Stimulated activated CD4-positive, alpha-beta T cell treated with anti-CD3 and anti-CD28 coated beads, Interleukin-1b, Interleukin-23, amount 100 ng/mL, for 1 hour (primary cell): ENCODE measurements around the gene WNT3.
"Not testable (repeated sequence)": the region's sequence is repeated elsewhere in the genome, so short reads cannot be mapped to it uniquely, and the experiment has no call there.

ENCODE experiments used
- DNase-seq, 2 donors: peaks; one replicate each; pipeline ENCODE4 v3.0.0-alpha.2; 2020; ENCODE audit warnings: low read depth in 2 of 2

WNT3 gene

GRCh38 chr17:46818316-46818928 is at the start of gene WNT3:
WNT3 (minus strand) TSS chr17:46818692; CDS start chr17:46818597, 95 bp downstream.
- peak in 1 of 2 donors; percentile 23 for DNase-seq

GRCh38 chr17:46866747-46867146 is 48.3 kb upstream of the WNT3 start:
- no peak for DNase-seq

- no peak for DNase-seq
These were observed 47.8 kb upstream of the WNT3 start for GRCh38 chr17:46866325-46866724.

- DNase-seq: no peak
These were observed 46.6 kb upstream of the WNT3 start for GRCh38 chr17:46865100-46865499.

DNA sequence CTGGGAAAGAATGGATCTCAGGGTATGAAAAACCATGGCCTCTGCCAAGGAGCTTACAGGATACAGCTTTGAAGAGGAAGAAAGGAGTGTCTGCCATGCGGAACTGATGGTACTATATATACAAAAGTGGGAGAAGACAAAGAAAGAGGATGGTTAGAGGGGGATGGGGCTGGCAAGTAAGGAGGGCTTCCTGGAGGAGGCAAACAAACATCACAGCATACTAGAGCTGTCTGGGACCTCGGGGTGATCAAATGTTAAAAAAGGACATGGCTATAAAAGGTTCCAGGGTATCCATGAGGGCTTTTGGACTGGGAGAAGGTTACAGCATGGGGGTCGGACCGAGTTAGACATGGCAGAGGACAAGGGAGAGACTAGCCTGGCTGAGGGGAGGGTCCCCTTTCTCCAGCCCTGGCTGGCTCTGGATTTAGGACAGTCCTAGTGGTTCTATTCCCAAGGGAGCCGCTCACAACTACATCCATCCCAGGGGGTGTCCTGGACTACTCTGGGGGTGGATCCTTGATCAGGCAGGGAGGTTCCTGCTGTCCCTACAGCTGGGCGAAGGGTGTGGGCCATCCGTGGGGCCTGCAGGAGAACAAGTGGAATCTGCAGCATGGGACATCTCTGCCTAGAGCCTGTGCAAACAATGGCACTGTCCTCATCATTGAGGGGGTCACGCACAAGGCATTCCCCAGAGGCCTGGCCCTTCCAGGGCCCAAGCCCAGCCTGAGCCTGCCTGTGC is 45.1 kb upstream of the WNT3 start:
- DNase-seq: no peak

- no peak for DNase-seq
These were observed 44.5 kb upstream of the WNT3 start for GRCh38 chr17:46862949-46863348.

GRCh38 chr17:46859996-46860395 is 41.5 kb upstream of the WNT3 start:
- DNase-seq: no peak

- DNase-seq: no peak
These were observed 39.1 kb upstream of the WNT3 start for GRCh38 chr17:46857600-46857999.

- no peak for DNase-seq
These were observed 36.5 kb upstream of the WNT3 start for GRCh38 chr17:46854948-46855347.

GRCh38 chr17:46854515-46854914 is 36.0 kb upstream of the WNT3 start:
- no peak for DNase-seq

- no peak for DNase-seq
These were observed 35.5 kb upstream of the WNT3 start for GRCh38 chr17:46853896-46854444.

DNA sequence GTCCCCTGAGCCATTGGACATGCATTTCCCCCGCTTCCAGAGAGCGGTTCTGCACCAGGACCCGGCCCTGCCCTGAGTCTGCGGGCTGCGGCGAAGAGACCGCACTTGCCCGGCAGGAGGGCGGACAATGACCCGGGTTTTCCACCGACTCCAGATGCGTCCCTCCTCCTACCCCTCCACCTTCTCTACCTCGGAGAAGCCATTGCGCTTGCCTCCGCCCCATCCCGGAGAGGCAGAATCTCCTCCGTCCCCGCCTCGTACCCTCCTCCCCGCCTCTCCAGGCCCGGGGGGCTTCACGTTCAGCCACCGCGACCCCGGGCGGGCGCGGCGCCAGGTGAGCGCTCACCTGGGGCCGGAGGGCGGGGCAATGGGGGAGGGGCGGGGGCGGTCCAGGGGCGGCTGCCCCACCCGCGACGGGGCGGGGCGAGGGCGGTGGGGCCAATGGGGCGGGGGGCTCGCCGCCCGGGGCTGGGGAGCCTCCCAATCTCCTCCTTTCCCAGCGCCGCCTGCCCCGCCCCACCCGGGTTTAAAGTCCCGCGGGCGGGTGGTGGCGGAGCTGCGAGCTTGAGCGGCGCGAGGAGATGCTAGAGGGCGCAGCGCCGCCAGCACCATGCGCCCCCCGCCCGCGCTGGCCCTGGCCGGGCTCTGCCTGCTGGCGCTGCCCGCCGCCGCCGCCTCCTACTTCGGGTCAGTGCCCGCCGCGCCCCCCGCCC is 32.7 kb upstream of the WNT3 start, which contains the start of gene WNT9B:
Gene WNT9B (plus strand): TSS at position 555 of the 713 bp plus-strand sequence. CDS start 56 bp downstream, at position 611.
- no peak for DNase-seq

- no peak for DNase-seq
These were observed 32.2 kb upstream of the WNT3 start for GRCh38 chr17:46850688-46851028.

DNA sequence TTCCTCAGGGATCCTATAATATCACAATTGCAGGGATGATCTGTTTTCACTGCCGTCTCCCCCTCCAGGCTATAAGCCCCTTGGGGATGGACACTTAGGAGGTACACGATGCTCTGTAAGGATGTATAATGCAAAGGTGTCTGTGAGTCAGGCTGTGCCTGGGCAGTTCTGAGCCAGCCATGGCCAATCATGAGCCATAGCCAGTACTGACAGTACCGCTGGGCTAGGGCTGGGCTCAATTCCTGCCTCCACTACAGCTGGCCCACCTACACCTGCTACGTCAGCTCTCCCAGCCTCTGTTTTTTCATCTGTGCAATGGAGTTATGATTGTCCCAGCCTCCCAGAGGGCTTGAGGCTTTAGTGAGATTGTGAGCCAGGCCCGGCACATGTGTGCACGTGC is 30.0 kb upstream of the WNT3 start:
- no peak for DNase-seq

GRCh38 chr17:46847204-46848191 is 29.0 kb upstream of the WNT3 start:
- DNase-seq: no peak

DNA sequence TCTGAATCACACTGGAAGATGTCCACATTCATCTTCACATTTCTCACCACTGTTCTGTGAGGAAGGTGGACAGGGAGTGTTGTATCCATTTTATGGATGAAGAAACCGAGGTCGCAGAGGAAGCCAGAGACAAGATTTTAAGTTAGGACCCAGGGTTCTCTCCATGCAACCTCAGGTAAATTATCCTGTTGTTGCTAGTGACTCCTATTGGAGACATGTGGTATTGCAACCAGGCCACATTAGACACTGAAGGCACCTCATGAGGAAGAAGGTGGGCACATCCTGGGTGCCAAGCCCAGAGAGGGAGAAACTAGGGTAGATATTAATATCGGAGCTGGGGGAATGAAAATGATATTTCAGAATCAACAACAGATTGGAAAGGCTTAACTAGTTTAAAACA is 24.3 kb upstream of the WNT3 start:
- DNase-seq: no peak

DNA sequence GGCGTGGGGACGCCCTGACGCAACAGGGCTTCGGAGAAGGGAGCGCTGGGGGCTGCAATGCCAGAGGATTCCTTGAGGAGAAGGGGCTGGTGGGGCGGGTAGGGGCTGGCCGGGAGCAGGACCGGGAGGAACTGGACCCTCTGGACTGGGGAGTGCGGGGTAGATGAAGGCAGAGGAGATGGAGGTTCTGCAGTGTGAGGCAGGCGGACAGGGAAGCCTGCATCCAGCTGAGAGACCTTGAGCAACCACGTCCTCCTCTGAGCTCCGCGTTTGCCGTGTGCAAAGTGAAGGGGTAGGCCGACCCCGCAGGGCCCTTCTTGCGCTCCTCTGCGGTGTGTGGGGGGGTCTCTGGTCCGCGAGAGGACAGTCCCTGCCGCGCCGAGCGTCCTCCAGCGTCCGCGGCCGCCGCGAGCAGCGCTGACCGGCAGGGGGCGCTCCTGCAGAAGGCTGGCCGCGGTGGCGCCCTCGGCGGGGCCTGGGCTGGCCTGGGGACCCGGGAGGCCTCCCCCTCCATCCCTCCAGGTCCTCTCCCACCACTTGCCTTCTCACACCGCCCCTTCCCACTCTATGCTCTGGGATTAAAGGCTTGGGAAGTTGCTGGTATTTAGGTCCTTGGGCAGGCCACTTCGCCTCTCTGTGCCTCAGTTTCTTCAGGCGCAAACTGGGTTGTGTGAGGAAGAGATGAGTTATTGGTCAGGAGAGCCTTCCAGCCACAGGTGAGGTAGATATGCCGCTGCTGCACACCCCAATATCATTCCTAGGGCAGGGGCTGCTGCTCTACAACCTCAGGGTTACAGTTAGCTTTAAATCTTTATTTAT is 23.3 kb upstream of the WNT3 start:
- DNase-seq: no peak

DNA sequence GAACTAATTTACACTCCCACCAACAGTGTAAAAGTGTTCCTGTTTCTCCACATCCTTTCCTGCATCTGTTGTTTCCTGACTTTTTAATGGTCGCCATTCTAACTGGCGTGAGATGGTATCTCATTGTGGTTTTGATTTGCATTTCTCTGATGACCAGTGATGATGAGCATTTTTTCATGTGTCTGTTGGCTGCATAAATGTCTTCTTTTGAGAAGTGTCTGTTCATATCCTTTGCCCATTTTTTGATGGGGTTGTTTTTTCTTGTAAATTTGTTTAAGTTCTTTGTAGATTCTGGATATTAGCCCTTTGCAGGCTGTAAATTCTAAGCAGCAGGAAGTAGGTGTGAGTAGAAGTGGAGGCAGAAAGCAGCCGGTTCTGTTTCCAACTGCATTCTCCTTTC is 22.1 kb upstream of the WNT3 start:
- DNase-seq: not testable (repeated sequence)

DNA sequence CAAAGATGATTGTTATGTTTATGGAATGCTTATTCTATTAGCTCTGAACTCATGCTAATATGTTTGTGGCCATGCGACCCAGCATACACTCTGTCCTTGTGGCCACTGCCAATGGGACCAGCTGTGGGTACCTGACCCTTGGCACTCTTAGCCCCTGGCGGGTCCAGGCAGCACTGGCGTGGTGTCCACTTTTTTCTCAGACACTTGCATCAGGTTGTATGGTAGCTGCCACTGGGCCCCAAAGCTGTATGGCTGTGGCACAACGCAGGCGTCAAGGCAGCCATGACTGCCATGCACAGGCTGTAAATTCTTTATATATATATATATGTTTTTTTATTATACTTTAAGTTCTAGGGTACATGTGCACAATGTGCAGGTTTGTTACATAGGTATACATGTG is 20.7 kb upstream of the WNT3 start:
- DNase-seq: no peak

- DNase-seq: no peak
These were observed 19.0 kb upstream of the WNT3 start for GRCh38 chr17:46837521-46837920.

DNA sequence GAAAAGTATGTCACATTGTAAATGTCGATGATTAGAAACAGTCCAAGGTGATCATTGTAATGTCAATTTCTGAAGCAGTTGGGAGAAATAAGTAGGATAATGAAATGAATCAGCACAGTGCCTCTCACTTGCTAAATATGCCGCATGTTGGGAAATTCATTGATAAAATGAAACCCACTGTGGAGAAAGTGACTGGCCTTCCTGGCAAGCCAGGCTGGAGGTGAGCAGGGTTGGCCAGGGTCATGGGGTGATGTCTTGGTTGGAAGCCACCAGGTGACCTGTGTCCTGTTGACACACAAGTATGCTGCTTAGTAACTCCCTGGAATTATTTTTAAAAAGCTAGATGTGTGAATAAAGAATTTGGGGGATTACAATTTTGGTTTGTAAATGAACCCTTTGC is 18.0 kb upstream of the WNT3 start:
- no peak for DNase-seq
